ENCODE measurements around the gene GRHL1.

- TF ChIP-seq CTCF (IDR thresholded peaks at IDR 0.05) (no peak), ZFX (IDR thresholded peaks at IDR 0.05; ENCODE audit: borderline replicate concordance) (no peak)
Measured at GRCh38 chr2:9949239-9949991, 2.1 kb upstream of the GRHL1 start.
